Natural killer cell (primary cell): ENCODE measurements around the gene TTC28. TPM values are rescaled to one million over a fixed set of nuclear protein-coding genes. Genes with fewer than 3 reads are reported as not detected.

Experiments
- ATAC-seq, 3 donors: fragments of 150-1000 bp in 2 of 3; fragments of 200-7000 bp in 1 of 3; cut with Tn5 transposase; 1 replicate in 1 of 3; 2 replicates in 2 of 3; pipeline ENCODE4 v1.10.0; 2021; ENCODE audit warnings: mild to moderate bottlenecking in 2 of 3, moderate library complexity in 2 of 3
- DNase-seq, 2 donors: peaks; one replicate each; pipeline versions ENCODE4 v3.0.0 to v3.0.0-alpha.2; 2013 to 2021; ENCODE audit warnings: mixed read lengths in 1 of 2
- H3K27ac ChIP-seq: one replicate; pipeline ENCODE4 v1.5.1; 2013; ENCODE audit warnings: mild to moderate bottlenecking, low read length
- H3K27me3 ChIP-seq: one replicate; pipeline ENCODE4 v1.6.1; 2013; ENCODE audit warnings: low read length; ENCODE audit not compliant: control insufficient read depth, insufficient read depth
- H3K36me3 ChIP-seq: one replicate; pipeline ENCODE4 v1.6.1; 2013; ENCODE audit warnings: low read length; ENCODE audit not compliant: control insufficient read depth, insufficient read depth
- H3K4me1 ChIP-seq: one replicate; pipeline ENCODE4 v1.6.1; 2013; ENCODE audit warnings: low read length; ENCODE audit not compliant: control insufficient read depth, insufficient read depth
- H3K4me3 ChIP-seq: one replicate; pipeline ENCODE4 v1.5.1; 2013; ENCODE audit warnings: low read length
- H3K9me3 ChIP-seq: one replicate; pipeline ENCODE4 v1.6.1; 2013; ENCODE audit warnings: low read length; ENCODE audit not compliant: control insufficient read depth, insufficient read depth
- H3K27ac Mint-ChIP-seq, 2 donors: one replicate each; pipeline ENCODE4 v1.8.0; 2022; ENCODE audit warnings: mild to moderate bottlenecking in 2 of 2, mixed read lengths in 2 of 2, moderate library complexity in 1 of 2
- H3K27me3 Mint-ChIP-seq, 2 donors: one replicate each; pipeline ENCODE4 v1.8.0; 2022; ENCODE audit warnings: low read depth in 2 of 2, mixed read lengths in 2 of 2
- H3K36me3 Mint-ChIP-seq: one replicate; pipeline ENCODE4 v1.8.0; 2022; ENCODE audit warnings: mixed read lengths
- H3K4me1 Mint-ChIP-seq, 2 donors: one replicate each; pipeline ENCODE4 v1.8.0; 2022; ENCODE audit warnings: mixed read lengths in 2 of 2
- H3K4me3 Mint-ChIP-seq: one replicate; pipeline ENCODE4 v1.8.0; 2022; ENCODE audit warnings: mild to moderate bottlenecking, moderate library complexity, mixed read lengths
- H3K9me3 Mint-ChIP-seq, 2 donors: one replicate each; pipeline ENCODE4 v1.8.0; 2022; ENCODE audit warnings: mixed read lengths in 2 of 2
- CTCF ChIP-seq: fragments of 200-600 bp; IDR thresholded peaks from one replicate; pipeline ENCODE4 v1.8.0; 2022; ENCODE audit warnings: antibody characterized with exemption
- WGBS: methylation state at CpG from one replicate; pipeline ENCODE4 v1.1.7; 2013; ENCODE audit warnings: missing lambda C conversion rate; ENCODE audit not compliant: insufficient coverage; 5-methylcytosine and 5-hydroxymethylcytosine counted together
- intact Hi-C: fragments of 100-400 bp; cut with micrococcal nuclease; formaldehyde crosslinking; loops from one replicate; pipeline ENCODE4 v1.14.2; 2022
- total RNA-seq, 4 donors: library from RNA; stranded (reverse); fragments of 120-200 nt in 1 of 4; gene quantifications; one replicate each; pipeline versions ENCODE4 v1.2.3 to v1.2.4, GENCODE V29; 2013 to 2022

The TTC28 gene
- total RNA-seq, 3 donors from 2014 or later (not counting 1 experiment from before 2014, with no cell fraction given): 4.1 to 10.0 (median 8.6) TPM

- no peaks in the 10 kb centered on the region for H3K36me3 Mint-ChIP-seq
- H3K27me3 Mint-ChIP-seq: peaks cover 0 to 6% of the 10 kb centered on the region in 2 donors
- H3K4me1 ChIP-seq: no peaks in the 10 kb centered on the region
- H3K36me3 ChIP-seq: no peaks in the 10 kb centered on the region
- H3K4me3 ChIP-seq: no peak overlapping the region
- no peak overlapping the region for H3K27ac Mint-ChIP-seq
- WGBS: 96% methylated on average over 9 of the region's 9 CpGs
- ATAC-seq (no peak), DNase-seq (no peak)
- no peaks in the 10 kb centered on the region for H3K9me3 Mint-ChIP-seq
- no peaks in the 10 kb centered on the region for H3K4me1 Mint-ChIP-seq
- H3K27me3 ChIP-seq: no peaks in the 10 kb centered on the region
- H3K4me3 Mint-ChIP-seq: no peak overlapping the region
- intact Hi-C loops: no loop called here
- no peaks in the 10 kb centered on the region for H3K9me3 ChIP-seq
- TF ChIP-seq CTCF: no peak
- no peak overlapping the region for H3K27ac ChIP-seq
Observed at GRCh38 chr22:28052825-28053269, 626.8 kb downstream of the TTC28 start.

GRCh38 chr22:28051787-28052356, 627.8 kb downstream of the TTC28 start:
- TF ChIP-seq CTCF: peak; percentile 50
- peak in 1 of 2 donors; percentile 51 for DNase-seq
- H3K27ac ChIP-seq: no peak overlapping the region
- no peak for ATAC-seq
- no peaks in the 10 kb centered on the region for H3K4me1 Mint-ChIP-seq
- intact Hi-C loops: no loop called here
- H3K27ac Mint-ChIP-seq: no peak overlapping the region
- H3K9me3 ChIP-seq: no peaks in the 10 kb centered on the region
- no peaks in the 10 kb centered on the region for H3K36me3 Mint-ChIP-seq
- no peaks in the 10 kb centered on the region for H3K27me3 ChIP-seq
- no peak overlapping the region for H3K4me3 ChIP-seq
- no peaks in the 10 kb centered on the region for H3K36me3 ChIP-seq
- no peaks in the 10 kb centered on the region for H3K9me3 Mint-ChIP-seq
- H3K4me3 Mint-ChIP-seq: no peak overlapping the region
- WGBS: 70% methylated on average over 4 of the region's 5 CpGs
- no peaks in the 10 kb centered on the region for H3K4me1 ChIP-seq
- H3K27me3 Mint-ChIP-seq: peaks cover 0 to 6% of the 10 kb centered on the region in 2 donors

- H3K4me1 Mint-ChIP-seq: no peaks in the 10 kb centered on the region
- no peak for TF ChIP-seq CTCF
- 59% methylated on average over 4 of the region's 7 CpGs for WGBS
- no peaks in the 10 kb centered on the region for H3K36me3 ChIP-seq
- no peak overlapping the region for H3K4me3 ChIP-seq
- no peaks in the 10 kb centered on the region for H3K27me3 ChIP-seq
- H3K4me1 ChIP-seq: no peaks in the 10 kb centered on the region
- no peak overlapping the region for H3K4me3 Mint-ChIP-seq
- H3K9me3 ChIP-seq: no peaks in the 10 kb centered on the region
- no peaks in the 10 kb centered on the region for H3K36me3 Mint-ChIP-seq
- ATAC-seq (no peak), DNase-seq (no peak)
- no peak overlapping the region for H3K27ac ChIP-seq
- no peaks in the 10 kb centered on the region for H3K9me3 Mint-ChIP-seq
- H3K27ac Mint-ChIP-seq: no peak overlapping the region
- intact Hi-C loops: no loop called here
- H3K27me3 Mint-ChIP-seq: peaks cover 0 to 6% of the 10 kb centered on the region in 2 donors
Observed at GRCh38 chr22:28051091-28051786, 628.4 kb downstream of the TTC28 start.
